GM23338 (cell line): ENCODE data around the gene F11R. TPM values are rescaled to one million over a fixed set of nuclear protein-coding genes. Genes with fewer than 3 reads are reported as not detected.

Experiments
- ATAC-seq: fragments of 200-7000 bp; cut with Tn5 transposase; 3 replicates; pipeline ENCODE4 v1.9.1; 2020
- DNase-seq: peaks from one replicate; pipeline ENCODE4 v3.0.0-alpha.2; 2015; ENCODE audit warnings: low spot score
- H2AFZ ChIP-seq: fragments of 200-600 bp; sonication (generic); 2 replicates; pipeline ENCODE4 v1.8.0; 2016; ENCODE audit warnings: antibody characterized with exemption, mild to moderate bottlenecking, moderate library complexity
- H3F3A ChIP-seq: fragments of 200-600 bp; sonication (generic); replicated peaks from 2 replicates; pipeline ENCODE4 v1.8.0; 2017; ENCODE audit warnings: antibody characterized with exemption, mixed run types, low read depth
- H3K27ac ChIP-seq: fragments of 200-600 bp; sonication (generic); 2 replicates; pipeline ENCODE4 v1.6.1; 2016; ENCODE audit warnings: low read depth
- H3K27me3 ChIP-seq: fragments of 200-600 bp; sonication (generic); 2 replicates; pipeline ENCODE4 v1.8.0; 2016; ENCODE audit warnings: mild to moderate bottlenecking, mixed run types, moderate library complexity; ENCODE audit not compliant: insufficient read depth
- H3K36me3 ChIP-seq: fragments of 200-600 bp; sonication (generic); 2 replicates; pipeline ENCODE4 v1.8.0; 2016; ENCODE audit warnings: mild to moderate bottlenecking; ENCODE audit not compliant: insufficient read depth
- H3K4me1 ChIP-seq: fragments of 200-600 bp; sonication (generic); 2 replicates; pipeline ENCODE4 v1.8.0; 2016; ENCODE audit warnings: mild to moderate bottlenecking, moderate library complexity; ENCODE audit not compliant: insufficient read depth
- H3K4me2 ChIP-seq: fragments of 200-600 bp; sonication (generic); 2 replicates; pipeline ENCODE4 v1.7.1; 2017; ENCODE audit warnings: mixed run types
- H3K4me3 ChIP-seq: fragments of 200-600 bp; sonication (generic); 2 replicates; pipeline ENCODE4 v1.6.1; 2016; ENCODE audit warnings: mixed run types
- H3K79me2 ChIP-seq: fragments of 200-600 bp; sonication (generic); replicated peaks from 2 replicates; pipeline ENCODE4 v1.8.0; 2017; ENCODE audit warnings: mild to moderate bottlenecking; ENCODE audit not compliant: insufficient read depth
- H3K9me2 ChIP-seq: fragments of 200-600 bp; sonication (generic); 2 replicates; pipeline ENCODE4 v1.8.0; 2017; ENCODE audit not compliant: insufficient read depth
- H4K20me1 ChIP-seq: fragments of 200-600 bp; sonication (generic); replicated peaks from 2 replicates; pipeline ENCODE4 v1.8.0; 2017; ENCODE audit warnings: mild to moderate bottlenecking; ENCODE audit not compliant: insufficient read depth
- H3K27ac Mint-ChIP-seq: 2 replicates; pipeline ENCODE4 v1.8.0; 2020; ENCODE audit warnings: inconsistent platforms, mild to moderate bottlenecking, moderate library complexity, mixed read lengths
- H3K27me3 Mint-ChIP-seq: 3 replicates; pipeline ENCODE4 v1.8.0; 2022; ENCODE audit warnings: low read depth, mild to moderate bottlenecking, moderate library complexity, mixed read lengths, inconsistent platforms; ENCODE audit not compliant: insufficient read depth, poor library complexity
- H3K36me3 Mint-ChIP-seq: 3 replicates; pipeline ENCODE4 v1.8.0; 2021; ENCODE audit warnings: low read depth, mild to moderate bottlenecking, inconsistent platforms, moderate library complexity, mixed read lengths
- H3K4me1 Mint-ChIP-seq: 3 replicates; pipeline ENCODE4 v1.8.0; 2020; ENCODE audit warnings: mild to moderate bottlenecking, inconsistent platforms, mixed read lengths
- H3K4me3 Mint-ChIP-seq: 3 replicates; pipeline ENCODE4 v1.8.0; 2021; ENCODE audit warnings: moderate library complexity, mild to moderate bottlenecking, inconsistent platforms, mixed read lengths
- H3K9me3 Mint-ChIP-seq: 3 replicates; pipeline ENCODE4 v1.8.0; 2020; ENCODE audit warnings: moderate library complexity, mild to moderate bottlenecking, inconsistent platforms, mixed read lengths
- CREB1 ChIP-seq: fragments of 250-450 bp; sonication (Bioruptor Pico); IDR thresholded peaks from 2 replicates; pipeline ENCODE4 v1.5.0; 2020; ENCODE audit warnings: low read depth, mild to moderate bottlenecking, moderate library complexity
- CTCF ChIP-seq, 2 experiments: fragments of 200-600 bp in 1 of 2; sonication (generic) in 1 of 2; conservative IDR thresholded peaks; 2 replicates each; pipeline versions ENCODE4 v1.5.1 to v1.6.1; 2016 to 2017; ENCODE audit warnings: antibody characterized with exemption in 2 of 2, low read depth in 2 of 2, mild to moderate bottlenecking in 2 of 2, moderate library complexity in 1 of 2
- ETS1 ChIP-seq: IDR thresholded peaks from 2 replicates; pipeline ENCODE4 v1.6.1; 2016; ENCODE audit warnings: antibody characterized with exemption
- EZH2 ChIP-seq: fragments of 200-600 bp; sonication (generic); IDR thresholded peaks from one replicate; pipeline ENCODE4 v1.8.0; 2017; ENCODE audit warnings: antibody characterized with exemption, mild to moderate bottlenecking, low read depth; ENCODE audit not compliant: unreplicated experiment
- EZH2phosphoT487 ChIP-seq: fragments of 200-600 bp; sonication (generic); IDR thresholded peaks from one replicate; pipeline ENCODE4 v1.8.1; 2018; ENCODE audit warnings: antibody characterized with exemption; ENCODE audit not compliant: unreplicated experiment
- JUNB ChIP-seq: IDR thresholded peaks from one replicate; pipeline ENCODE4 v1.6.1; 2016; ENCODE audit warnings: antibody characterized with exemption; ENCODE audit not compliant: unreplicated experiment
- NANOG ChIP-seq: IDR thresholded peaks from 2 replicates; pipeline ENCODE4 v1.6.1; 2016; ENCODE audit warnings: antibody characterized with exemption, borderline replicate concordance
- POLR2AphosphoS5 ChIP-seq: IDR thresholded peaks from 2 replicates; pipeline ENCODE4 v1.6.1; 2016; ENCODE audit warnings: antibody characterized with exemption, low read depth
- REST ChIP-seq: IDR thresholded peaks from one replicate; pipeline ENCODE4 v1.6.1; 2018; ENCODE audit warnings: antibody characterized with exemption; ENCODE audit not compliant: unreplicated experiment
- STAT1 ChIP-seq: IDR thresholded peaks from one replicate; pipeline ENCODE4 v1.6.1; 2016; ENCODE audit warnings: antibody characterized with exemption; ENCODE audit not compliant: unreplicated experiment
- ZNF114 ChIP-seq: fragments of 250-450 bp; sonication (Bioruptor Pico); IDR thresholded peaks from 2 replicates; pipeline ENCODE4 v1.5.0; 2020; ENCODE audit warnings: mild to moderate bottlenecking, moderate library complexity
- ZNF331 ChIP-seq: fragments of 250-450 bp; sonication (Bioruptor Pico); IDR thresholded peaks from 2 replicates; pipeline ENCODE4 v1.5.0; 2020; ENCODE audit warnings: low read depth, mild to moderate bottlenecking, moderate library complexity
- polyA plus RNA-seq: library from polyadenylated mRNA; unstranded; fragments of >200 nt; fragmentation: Nextera tagmentation; extraction: Ambion mirVana; gene quantifications from 2 replicates; pipeline ENCODE4 v1.2.1, GENCODE V29; 2016
- total RNA-seq: library from RNA; depleted of rRNA; stranded (reverse); fragments of >200 nt; shearing (Covaris generic); gene quantifications from 2 replicates; pipeline ENCODE4 v1.2.3, GENCODE V29; 2014

F11R gene
- total and polyA plus RNA-seq, 2 experiments from 2014 or later: 51.0 to 169 TPM

- TF ChIP-seq CTCF (conservative IDR thresholded peaks at IDR 0.05; ENCODE audit: low read depth in 2 of 2) (no peak), EZH2 (no peak), EZH2phosphoT487 (no peak), POLR2AphosphoS5 (no peak), STAT1 (no peak), ZNF114 (CRISPR knock-in tag) (no peak)
Observed at GRCh38 chr1:160961419-160961818, 59.5 kb downstream of the F11R start (continued).

GRCh38 chr1:160956966-160957365 lies 64.0 kb downstream of the F11R start:
- H3K4me2 ChIP-seq: no peak overlapping the region
- no peak overlapping the region for H3K27ac ChIP-seq
- no peak for ATAC-seq
- no peaks in the 10 kb centered on the region for H4K20me1 ChIP-seq
- Mint-ChIP-seq H3K9me3 (no peaks in the 10 kb centered on the region), H3K36me3 (no peaks in the 10 kb centered on the region), H3K27ac (no peak overlapping the region), H3K27me3 (peaks cover 8% of the 10 kb centered on the region), H3K4me3 (no peak overlapping the region), H3K4me1 (peaks cover 33% of the 10 kb centered on the region)
- no peaks in the 10 kb centered on the region for H3K36me3 ChIP-seq
- no peaks in the 10 kb centered on the region for H3K9me2 ChIP-seq
- peaks cover 16% of the 10 kb centered on the region for H3K4me1 ChIP-seq
- no peak overlapping the region for H3K4me3 ChIP-seq
- H3K27me3 ChIP-seq: no peaks in the 10 kb centered on the region
- peak overlapping the region; percentile 47; the same call in 1 of the 2 replicates for H2AFZ ChIP-seq
- H3K79me2 ChIP-seq: no peaks in the 10 kb centered on the region
- no peak for DNase-seq
- no peaks in the 10 kb centered on the region for H3F3A ChIP-seq
- TF ChIP-seq EZH2: no peak
- TF ChIP-seq CREB1 (CRISPR knock-in tag): no peak
- no peak for TF ChIP-seq EZH2phosphoT487
- no peak for TF ChIP-seq POLR2AphosphoS5
- no peak for TF ChIP-seq ETS1
- TF ChIP-seq STAT1: no peak
- TF ChIP-seq REST: no peak
- no peak for TF ChIP-seq ZNF114 (CRISPR knock-in tag)
- TF ChIP-seq ZNF331 (CRISPR knock-in tag): no peak
- TF ChIP-seq JUNB: no peak
- no peak for TF ChIP-seq NANOG
- no peak for TF ChIP-seq CTCF (conservative IDR thresholded peaks at IDR 0.05; ENCODE audit: low read depth in 2 of 2)
